ENCODE measurements around the gene VIPAS39. TPM values are rescaled to one million over a fixed set of nuclear protein-coding genes. Genes with fewer than 3 reads are reported as not detected.
A peak's percentile ranks its signal among the peaks of the same experiment; 100 is the strongest.

VIPAS39 gene
- total RNA-seq, 1 donor from 2014 or later: 17.8 TPM

DNA sequence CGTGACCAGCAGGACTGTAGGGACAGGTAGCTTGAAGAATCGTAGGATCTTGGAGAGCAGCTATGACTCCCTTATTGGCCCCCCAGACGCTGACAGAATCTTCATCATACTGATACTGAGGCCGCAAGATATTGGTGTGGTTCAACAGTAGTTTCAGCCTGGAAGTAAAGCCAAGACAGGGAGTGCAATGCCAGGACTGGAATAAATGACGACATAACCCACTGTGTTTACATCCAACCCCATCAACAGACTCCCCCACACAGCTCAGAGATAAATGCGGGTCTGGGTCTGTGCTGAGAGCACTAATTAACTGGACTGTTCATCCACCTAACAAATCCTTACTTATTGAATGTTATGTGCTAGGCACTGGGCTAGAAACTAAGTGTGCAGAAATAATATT lies 50.7 kb downstream of the VIPAS39 start:
- no peak for DNase-seq (ENCODE audit: low read depth)
- TF ChIP-seq, protein P1, sequence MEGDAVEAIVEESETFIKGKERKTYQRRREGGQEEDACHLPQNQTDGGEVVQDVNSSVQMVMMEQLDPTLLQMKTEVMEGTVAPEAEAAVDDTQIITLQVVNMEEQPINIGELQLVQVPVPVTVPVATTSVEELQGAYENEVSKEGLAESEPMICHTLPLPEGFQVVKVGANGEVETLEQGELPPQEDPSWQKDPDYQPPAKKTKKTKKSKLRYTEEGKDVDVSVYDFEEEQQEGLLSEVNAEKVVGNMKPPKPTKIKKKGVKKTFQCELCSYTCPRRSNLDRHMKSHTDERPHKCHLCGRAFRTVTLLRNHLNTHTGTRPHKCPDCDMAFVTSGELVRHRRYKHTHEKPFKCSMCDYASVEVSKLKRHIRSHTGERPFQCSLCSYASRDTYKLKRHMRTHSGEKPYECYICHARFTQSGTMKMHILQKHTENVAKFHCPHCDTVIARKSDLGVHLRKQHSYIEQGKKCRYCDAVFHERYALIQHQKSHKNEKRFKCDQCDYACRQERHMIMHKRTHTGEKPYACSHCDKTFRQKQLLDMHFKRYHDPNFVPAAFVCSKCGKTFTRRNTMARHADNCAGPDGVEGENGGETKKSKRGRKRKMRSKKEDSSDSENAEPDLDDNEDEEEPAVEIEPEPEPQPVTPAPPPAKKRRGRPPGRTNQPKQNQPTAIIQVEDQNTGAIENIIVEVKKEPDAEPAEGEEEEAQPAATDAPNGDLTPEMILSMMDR (conservative IDR thresholded peaks at IDR 0.05; ENCODE audit: low read depth, low read length): no peak
- H3K4me3 ChIP-seq (ENCODE audit: low read depth, low read length): no peak overlapping the region

DNA sequence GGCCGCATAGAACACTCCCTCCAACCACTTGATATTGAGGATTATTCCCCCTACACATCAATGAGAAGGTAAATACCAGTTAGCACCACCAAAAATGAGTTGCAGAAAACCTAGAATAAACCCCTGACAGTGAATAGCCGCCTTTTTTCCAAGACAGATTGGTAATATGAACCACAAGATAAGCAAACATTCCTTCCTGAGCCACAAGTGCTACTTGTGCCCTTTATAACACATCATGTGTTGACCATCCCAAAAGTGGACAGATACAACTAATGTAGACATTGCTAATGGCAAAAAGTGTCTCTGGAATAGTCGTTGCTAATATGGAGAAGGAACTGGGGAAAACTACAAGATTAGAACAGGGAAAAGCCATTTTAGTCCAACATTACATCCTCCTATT lies 51.3 kb downstream of the VIPAS39 start:
- DNase-seq (ENCODE audit: low read depth): no peak
- no peak overlapping the region for H3K4me3 ChIP-seq (ENCODE audit: low read depth, low read length)
- TF ChIP-seq, protein P1 (conservative IDR thresholded peaks at IDR 0.05; ENCODE audit: low read depth, low read length): no peak

DNA sequence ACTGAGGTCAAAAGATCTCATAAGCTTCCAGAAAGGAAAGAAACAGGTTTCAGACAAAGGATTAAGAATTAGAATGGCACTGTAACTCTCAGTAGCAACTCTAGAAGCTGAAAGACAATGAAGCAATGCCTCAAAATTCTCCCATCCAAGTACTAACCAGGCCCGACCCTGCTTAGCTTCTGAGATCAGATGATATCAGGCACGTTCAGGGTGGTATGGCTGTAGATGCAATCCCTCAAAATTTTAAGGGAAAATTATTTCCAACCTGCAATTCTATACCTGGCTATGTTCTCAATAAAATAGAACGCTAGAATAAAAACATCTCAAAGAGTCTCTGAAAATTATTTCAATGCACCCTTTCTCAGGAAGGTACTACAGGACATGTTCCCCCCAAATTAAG lies 53.6 kb downstream of the VIPAS39 start:
- DNase-seq (ENCODE audit: low read depth): no peak
- H3K4me3 ChIP-seq (ENCODE audit: low read depth, low read length): no peak overlapping the region
- TF ChIP-seq, protein P1 (conservative IDR thresholded peaks at IDR 0.05; ENCODE audit: low read depth, low read length): no peak

DNA sequence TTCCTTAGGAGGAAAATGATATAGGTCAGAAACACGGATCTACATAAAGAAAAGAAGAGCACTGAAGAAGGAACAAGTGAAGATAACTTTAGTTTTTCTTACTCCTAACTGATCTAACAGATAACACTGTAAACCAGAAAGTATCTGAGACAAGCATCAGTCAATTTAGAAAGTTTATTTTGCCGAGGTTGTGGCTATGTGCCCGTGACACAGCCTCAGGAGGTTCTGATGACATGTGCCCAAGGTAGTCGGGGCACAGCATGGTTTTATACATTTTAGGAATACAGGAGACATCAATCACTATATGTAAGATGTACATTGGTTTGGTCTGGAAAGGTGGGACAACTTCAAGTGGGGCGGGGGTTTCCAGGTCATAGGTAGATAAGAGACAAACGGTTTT lies 57.2 kb downstream of the VIPAS39 start:
- TF ChIP-seq, protein P1 (conservative IDR thresholded peaks at IDR 0.05; ENCODE audit: low read depth, low read length): no peak
- H3K4me3 ChIP-seq (ENCODE audit: low read depth, low read length): no peak overlapping the region
- no peak for DNase-seq (ENCODE audit: low read depth)

DNA sequence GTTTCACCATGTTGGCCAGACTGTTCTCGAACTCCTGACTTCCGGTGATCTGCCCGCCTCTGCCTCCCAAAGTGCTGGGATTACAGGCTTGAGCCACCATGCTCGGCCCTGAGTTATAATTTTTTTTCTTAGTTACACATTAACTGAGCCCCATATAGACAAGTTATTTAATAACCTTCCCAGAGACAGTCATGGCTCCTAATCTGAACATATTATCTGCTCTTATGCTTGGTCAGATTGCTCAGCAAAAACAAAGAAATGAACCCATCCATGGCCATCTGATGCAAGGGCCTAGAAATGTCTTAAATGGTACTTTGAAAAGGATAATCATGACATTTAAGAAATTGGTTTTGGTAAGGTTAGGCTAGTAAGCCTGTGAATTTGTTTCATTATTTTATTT lies 67.2 kb downstream of the VIPAS39 start:
- no peak for DNase-seq (ENCODE audit: low read depth)
- TF ChIP-seq, protein P1 (conservative IDR thresholded peaks at IDR 0.05; ENCODE audit: low read depth, low read length): no peak
- H3K4me3 ChIP-seq (ENCODE audit: low read depth, low read length): no peak overlapping the region

DNA sequence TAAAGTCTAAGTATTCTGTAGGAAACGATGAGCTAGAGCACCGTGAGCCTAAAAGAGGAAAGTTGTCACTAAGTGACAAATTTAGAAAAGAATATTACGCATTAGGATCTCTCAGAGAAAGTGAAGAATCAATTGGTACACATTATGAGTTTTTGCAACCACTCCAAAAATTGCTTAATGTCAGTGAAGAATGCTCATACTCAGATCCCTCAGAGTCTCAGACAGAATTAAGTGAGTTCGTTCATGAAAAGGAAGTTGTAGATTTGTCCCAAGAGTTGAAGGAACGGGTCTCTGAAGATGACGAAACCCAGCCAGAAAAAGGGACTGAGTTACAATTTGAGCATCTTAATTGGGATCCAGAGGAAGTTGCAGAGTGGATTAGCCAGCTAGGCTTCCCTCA lies 78.7 kb downstream of the VIPAS39 start:
- TF ChIP-seq, protein P1 (conservative IDR thresholded peaks at IDR 0.05; ENCODE audit: low read depth, low read length): no peak
- no peak overlapping the region for H3K4me3 ChIP-seq (ENCODE audit: low read depth, low read length)
- no peak for DNase-seq (ENCODE audit: low read depth)

DNA sequence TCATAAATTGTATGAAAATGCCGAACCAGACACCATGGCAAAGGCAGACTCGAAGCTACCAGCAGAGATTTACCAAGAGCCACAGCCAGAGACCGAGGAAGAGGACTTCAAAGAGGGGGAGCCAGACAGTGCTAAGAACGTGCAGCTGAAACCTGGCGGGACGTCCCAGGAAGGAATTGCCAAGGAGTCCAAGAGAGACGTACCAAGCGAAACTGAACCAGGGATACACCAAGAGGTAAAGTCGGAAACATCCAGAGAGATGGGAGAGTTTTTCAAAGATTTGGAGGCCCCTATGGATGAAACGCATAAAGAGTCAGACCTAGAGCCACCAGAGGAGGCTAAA lies 79.9 kb downstream of the VIPAS39 start:
- DNase-seq (ENCODE audit: low read depth): no peak
- TF ChIP-seq, protein P1 (conservative IDR thresholded peaks at IDR 0.05; ENCODE audit: low read depth, low read length): no peak
- H3K4me3 ChIP-seq (ENCODE audit: low read depth, low read length): peak overlapping the region; percentile 90

All from epithelial cell of proximal tubule (primary cell).